HUDEP-2 (cell line): Measurements from ENCODE around the gene CHRM5.

ENCODE experiments used
- DNase-seq, 76 experiments: peaks; one replicate each; lab custom pipeline; 2025; ENCODE audit not compliant: unreplicated experiment in 76 of 76; lab: John Stamatoyannopoulos, UW

The CHRM5 gene

GRCh38 chr15:34078900-34079299 is 110.6 kb downstream of the CHRM5 start:
- no peak for DNase-seq

- DNase-seq = peak in 5 of 76 experiments; percentile 4 to 11 (median 8)
These were observed 111.6 kb downstream of the CHRM5 start for GRCh38 chr15:34079904-34080303.

GRCh38 chr15:34084086-34084485 is 115.8 kb downstream of the CHRM5 start:
- no peak for DNase-seq

GRCh38 chr15:34085746-34086145 is 117.4 kb downstream of the CHRM5 start:
- no peak for DNase-seq

GRCh38 chr15:34099914-34100313 is 131.6 kb downstream of the CHRM5 start:
- DNase-seq = no peak

GRCh38 chr15:34101366-34102174 is 133.3 kb downstream of the CHRM5 start, which contains the start of the genes EMC7 and PGBD4:
TSS of gene EMC7 (minus strand) at chr15:34101862. CDS start at chr15:34101839, 23 bp downstream.
TSS of gene PGBD4 (plus strand) at chr15:34102083. CDS start at chr15:34102532, 449 bp downstream.
- DNase-seq = peak; percentile 15 to 98 (median 96)

DNA sequence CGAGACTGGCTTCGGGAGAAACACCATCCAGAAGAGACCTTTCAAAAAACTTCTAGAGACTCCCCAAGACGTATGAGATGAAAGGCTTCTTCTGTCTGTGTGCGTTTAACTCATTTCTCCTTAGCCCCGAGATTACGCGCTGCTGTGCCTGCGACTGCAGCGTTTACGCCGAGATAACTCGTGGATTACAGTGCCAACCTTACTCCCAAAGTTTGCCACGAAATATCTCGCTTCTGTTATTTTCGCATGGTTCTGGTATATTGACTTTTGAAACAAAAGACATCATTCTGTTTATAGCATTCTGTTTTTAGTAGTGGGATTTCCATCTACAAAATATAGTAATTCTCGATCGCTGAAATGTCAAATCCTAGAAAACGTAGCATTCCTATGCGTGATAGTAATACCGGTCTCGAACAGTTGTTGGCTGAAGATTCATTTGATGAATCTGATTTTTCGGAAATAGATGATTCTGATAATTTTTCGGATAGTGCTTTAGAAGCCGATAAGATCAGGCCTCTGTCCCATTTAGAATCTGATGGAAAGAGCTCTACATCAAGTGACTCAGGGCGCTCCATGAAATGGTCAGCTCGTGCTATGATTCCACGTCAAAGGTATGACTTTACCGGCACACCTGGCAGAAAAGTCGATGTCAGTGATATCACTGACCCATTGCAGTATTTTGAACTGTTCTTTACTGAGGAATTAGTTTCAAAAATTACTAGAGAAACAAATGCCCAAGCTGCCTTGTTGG is 134.1 kb downstream of the CHRM5 start:
- DNase-seq = no peak

- no peak for DNase-seq
These were observed 138.1 kb downstream of the CHRM5 start for GRCh38 chr15:34106423-34106822.

DNA sequence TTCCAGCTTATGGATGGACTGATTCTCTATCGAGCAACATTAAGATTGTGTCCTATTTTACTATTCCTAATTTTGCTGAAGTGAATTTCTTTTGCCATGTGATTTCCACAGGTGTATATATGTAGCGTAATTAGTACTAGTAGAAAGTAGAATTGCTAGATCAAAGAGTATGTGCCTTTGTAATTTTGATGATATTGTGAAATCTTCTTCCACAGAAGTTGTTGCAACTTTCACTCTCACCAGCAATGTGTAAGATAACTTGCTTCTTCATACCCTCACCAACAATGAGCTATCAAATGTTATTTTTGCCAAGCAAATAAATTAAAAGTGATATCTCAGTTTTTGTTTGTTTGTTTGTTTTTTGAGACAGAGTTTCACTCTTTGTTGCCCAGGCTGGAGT is 139.0 kb downstream of the CHRM5 start:
- no peak for DNase-seq

DNA sequence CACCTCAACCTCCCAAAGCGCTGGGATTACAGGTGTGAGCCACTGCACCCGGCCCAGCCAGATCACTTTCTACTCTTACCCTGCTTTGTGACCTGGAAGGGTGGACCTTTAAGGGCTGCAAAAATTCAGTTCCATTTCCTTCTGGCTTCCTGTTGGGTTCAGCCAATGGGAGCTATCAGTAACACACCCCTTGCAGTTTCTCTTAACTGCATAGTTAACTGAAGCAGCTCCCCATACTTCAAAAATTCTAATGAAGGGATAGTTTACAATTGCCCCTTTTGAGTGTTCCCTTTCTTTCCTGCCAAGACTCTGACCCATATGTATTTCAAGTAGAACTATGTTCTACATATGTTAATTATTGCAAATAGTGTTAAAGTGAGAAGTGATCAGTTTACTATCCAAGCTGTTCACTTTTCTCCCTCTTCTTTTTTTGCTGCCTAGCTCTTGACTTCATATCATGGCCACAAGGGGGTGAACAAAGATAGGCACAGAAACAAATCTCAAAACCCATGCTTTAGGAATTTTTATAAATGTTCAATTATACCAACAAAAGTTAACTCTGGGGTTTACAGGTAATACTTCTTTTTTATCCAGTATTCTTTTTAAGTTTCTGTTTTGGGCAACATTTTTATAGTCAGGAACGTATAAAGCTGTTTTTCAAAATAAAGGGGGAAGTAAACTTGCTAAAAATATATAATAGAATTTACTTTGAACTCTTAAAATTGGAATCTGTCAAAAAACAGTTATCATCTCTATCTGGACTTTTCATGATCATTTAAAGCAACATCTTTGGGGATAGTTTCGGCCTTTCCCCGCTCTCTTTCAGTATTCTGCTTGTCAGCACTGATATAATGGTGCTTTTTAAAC is 141.7 kb downstream of the CHRM5 start:
- peak in 19 of 76 experiments; percentile 1 to 31 (median 17) for DNase-seq

- DNase-seq = no peak
These were observed 143.2 kb downstream of the CHRM5 start for GRCh38 chr15:34111488-34111887.

DNA sequence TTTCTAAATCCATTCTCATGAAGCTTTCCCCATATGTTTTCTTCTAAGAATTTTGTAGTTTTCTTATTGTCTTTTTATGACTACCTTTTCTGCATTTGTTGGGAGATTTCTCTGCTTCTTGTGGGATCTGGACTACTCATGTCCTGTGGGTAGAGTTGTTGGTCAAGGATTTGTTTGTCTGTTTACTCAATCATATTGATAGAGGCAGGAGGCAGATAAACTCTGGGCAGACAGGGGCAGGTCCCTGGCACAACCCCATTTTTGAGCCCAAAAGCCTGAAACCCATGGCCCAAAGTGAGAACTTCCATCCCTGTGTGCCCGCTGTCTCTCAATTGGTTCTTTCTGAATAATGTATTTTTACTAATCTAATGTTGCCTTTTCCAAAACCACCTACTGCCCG is 145.9 kb downstream of the CHRM5 start:
- DNase-seq = no peak

- no peak for DNase-seq
These were observed 146.4 kb downstream of the CHRM5 start for GRCh38 chr15:34114739-34115138.

GRCh38 chr15:34116620-34117019 is 148.3 kb downstream of the CHRM5 start:
- DNase-seq = no peak
